ENCODE results near the gene HACL1. TPM values are rescaled to one million over a fixed set of nuclear protein-coding genes. Genes with fewer than 3 reads are reported as not detected.
"Not testable (repeated sequence)": the region's sequence is repeated elsewhere in the genome, so short reads cannot be mapped to it uniquely, and the experiment has no call there.

Gene HACL1
- total and polyA plus RNA-seq, 11 donors = 7.2 to 21.5 (median 12.6) TPM

GRCh38 chr3:15606434-15606891 lies 5.1 kb upstream of the HACL1 start:
- ATAC-seq = no peak
- intact Hi-C loops (cut with DNase I) = no loop called here
- Histone ChIP-seq H3K36me3 (no peaks in the 10 kb centered on the region), H3K4me1 (peaks cover 0 to 29% (median 6%) of the 10 kb centered on the region in 12 donors), H3K27ac (peak overlapping the region in 1 of 12 donors; percentile 20), H3K9me3 (no peaks in the 10 kb centered on the region), H3K4me3 (no peak overlapping the region), H3K27me3 (no peaks in the 10 kb centered on the region)
- TF ChIP-seq POLR2A (IDR thresholded peaks at IDR 0.05) (no peak), CTCF (IDR thresholded peaks at IDR 0.05) (no peak)
- 91 to 95% (median 93%) methylated on average over 2 of the region's 2 CpGs for WGBS, 4 donors
- DNase-seq = no peak

- DNase-seq; H3K4me3 ChIP-seq; H3K27ac ChIP-seq; H3K36me3 ChIP-seq; ATAC-seq; H3K27me3 ChIP-seq; H3K9me3 ChIP-seq; intact Hi-C loops (cut with DNase I): not testable (repeated sequence)
- peaks cover 3 to 36% (median 15%) of the 10 kb centered on the region in 12 donors for H3K4me1 ChIP-seq
- 90 to 98% (median 94%) methylated on average over 1 of the region's 1 CpG for WGBS, 4 donors
Observed at GRCh38 chr3:15604584-15604983, 3.2 kb upstream of the HACL1 start.

- WGBS, 4 donors = 91 to 100% (median 97%) methylated on average over 3 of the region's 3 CpGs
- H3K27ac ChIP-seq = peak overlapping the region in 2 of 12 donors; percentile 90 to 92
- DNase-seq; H3K9me3 ChIP-seq; ATAC-seq; intact Hi-C loops (cut with DNase I); H3K27me3 ChIP-seq: not testable (repeated sequence)
- H3K4me3 ChIP-seq = peak overlapping the region in 4 of 12 donors; percentile 67 to 82 (median 71)
- peaks cover 3 to 32% (median 15%) of the 10 kb centered on the region in 12 donors for H3K4me1 ChIP-seq
- H3K36me3 ChIP-seq = peaks cover 0 to 26% (median 19%) of the 10 kb centered on the region in 9 donors
Observed at GRCh38 chr3:15602816-15603215, 1.4 kb upstream of the HACL1 start.

GRCh38 chr3:15602146-15602536 lies 772 bp upstream of the HACL1 start:
- peak overlapping the region; percentile 55 to 92 (median 84) for H3K27ac ChIP-seq
- no peaks in the 10 kb centered on the region for H3K9me3 ChIP-seq
- WGBS, 4 donors = 3 to 4% (median 4%) methylated on average over 9 of the region's 9 CpGs
- H3K27me3 ChIP-seq = no peaks in the 10 kb centered on the region
- ATAC-seq (peak in 3 of 4 donors; percentile 2 to 21 (median 5)), DNase-seq (no peak)
- peaks cover 0 to 33% (median 26%) of the 10 kb centered on the region in 9 donors for H3K36me3 ChIP-seq
- intact Hi-C loops (cut with DNase I) = no loop called here
- peak overlapping the region; percentile 41 to 97 (median 74) for H3K4me3 ChIP-seq
- TF ChIP-seq CTCF (IDR thresholded peaks at IDR 0.05) = no peak
- TF ChIP-seq POLR2A (IDR thresholded peaks at IDR 0.05) = no peak
- H3K4me1 ChIP-seq = peaks cover 3 to 25% (median 15%) of the 10 kb centered on the region in 12 donors

DNA sequence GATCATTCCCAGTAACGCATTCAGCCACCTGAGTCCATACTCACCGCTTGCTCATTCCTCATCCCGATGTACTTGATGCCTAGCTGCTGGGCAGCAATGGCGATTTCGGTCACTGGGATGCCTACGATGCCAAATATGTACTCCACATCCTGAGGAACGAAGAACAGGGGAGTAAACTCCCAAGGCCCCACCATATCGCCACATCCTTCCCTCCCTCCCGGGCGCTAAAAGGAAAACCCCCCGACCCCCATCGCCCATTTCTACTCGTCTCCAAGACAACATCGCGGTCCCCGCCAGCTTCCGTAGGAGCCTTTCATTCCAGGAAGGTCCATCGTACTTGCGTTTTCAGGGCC lies 347 bp downstream of the HACL1 start:
- DNase-seq (no peak), ATAC-seq (peak; percentile 24 to 30 (median 29))
- intact Hi-C loops (cut with DNase I) = no loop called here
- H3K9me3 ChIP-seq = no peaks in the 10 kb centered on the region
- H3K36me3 ChIP-seq = peaks cover 0 to 44% (median 36%) of the 10 kb centered on the region in 9 donors
- 0 to 1% (median 1%) methylated on average over 19 of the region's 19 CpGs for WGBS, 4 donors
- H3K27ac ChIP-seq = peak overlapping the region; percentile 45 to 92 (median 84)
- peak overlapping the region; percentile 41 to 97 (median 74) for H3K4me3 ChIP-seq
- peaks cover 3 to 22% (median 15%) of the 10 kb centered on the region in 12 donors for H3K4me1 ChIP-seq
- no peaks in the 10 kb centered on the region for H3K27me3 ChIP-seq
- TF ChIP-seq CTCF (IDR thresholded peaks at IDR 0.05) = no peak
- no peak for TF ChIP-seq POLR2A (IDR thresholded peaks at IDR 0.05)
